GM12878 (cell line): ENCODE results near the gene ANK2.

Experiments
- BRCA1 ChIP-seq: IDR thresholded peaks from 2 replicates; pipeline ENCODE4 v1.6.1; 2011; ENCODE audit warnings: low read depth, low read length, improper control_type of control experiment
- MAX ChIP-seq: IDR thresholded peaks from 2 replicates; pipeline ENCODE4 v1.6.1; 2012; ENCODE audit warnings: low read depth, low read length, improper control_type of control experiment
- MYB ChIP-seq: fragments of 150-350 bp; IDR thresholded peaks from 2 replicates; pipeline ENCODE4 v1.6.1; 2014; ENCODE audit warnings: mild to moderate bottlenecking, low read depth, low read length, borderline replicate concordance
- SP1 ChIP-seq: IDR thresholded peaks from one replicate; pipeline ENCODE4 v1.6.1; 2011; ENCODE audit warnings: low read depth, low read length
- TBL1XR1 ChIP-seq: IDR thresholded peaks from 2 replicates; pipeline ENCODE4 v1.6.1; 2012; ENCODE audit warnings: low read depth, low read length, improper control_type of control experiment
- ZBTB33 ChIP-seq: fragments of 450-650 bp; IDR thresholded peaks from 2 replicates; pipeline ENCODE4 v1.6.1; 2017; ENCODE audit warnings: mild to moderate bottlenecking

- TF ChIP-seq TBL1XR1: no peak
- TF ChIP-seq BRCA1: no peak
- TF ChIP-seq MYB: no peak
- TF ChIP-seq SP1: no peak
- TF ChIP-seq ZBTB33: no peak
- TF ChIP-seq MAX: no peak
Observed at GRCh38 chr4:113311047-113311446, 261.6 kb downstream of the ANK2 start.
